HL-60 (cell line): ENCODE results near the gene C2CD4C.
"Not testable (repeated sequence)": the region's sequence is repeated elsewhere in the genome, so short reads cannot be mapped to it uniquely, and the experiment has no call there.

Source experiments
- DNase-seq, 2 experiments: peaks; one replicate each; pipeline ENCODE4 v3.0.0-alpha.2; 2010 to 2020; ENCODE audit warnings: low read depth in 1 of 2, low spot score in 1 of 2
- H3K27ac ChIP-seq: fragments of 250-450 bp; sonication (Bioruptor Pico); replicated peaks from 2 replicates; pipeline ENCODE4 v1.5.1; 2020; ENCODE audit warnings: mild to moderate bottlenecking, moderate library complexity
- H3K27me3 ChIP-seq: fragments of 250-450 bp; sonication (Bioruptor Pico); 2 replicates; pipeline ENCODE4 v1.5.1; 2021; ENCODE audit warnings: mild to moderate bottlenecking, moderate library complexity; ENCODE audit not compliant: insufficient read depth, poor library complexity, severe bottlenecking
- H3K4me3 ChIP-seq: replicated peaks from 2 replicates; pipeline ENCODE4 v1.5.1; 2011; ENCODE audit warnings: mild to moderate bottlenecking, control low read depth, low read length; ENCODE audit not compliant: insufficient read depth
- GABPA ChIP-seq: IDR thresholded peaks from 2 replicates; pipeline ENCODE4 v1.6.1; 2012; ENCODE audit warnings: low read depth
- POLR2AphosphoS5 ChIP-seq: IDR thresholded peaks from 2 replicates; pipeline ENCODE4 v1.6.1; 2012; ENCODE audit warnings: low read depth
- SPI1 ChIP-seq: IDR thresholded peaks from 2 replicates; pipeline ENCODE4 v1.6.1; 2012; ENCODE audit warnings: low read depth, mild to moderate bottlenecking, borderline replicate concordance
- TF ChIP-seq, protein P1 (sequence below): IDR thresholded peaks from one replicate; pipeline ENCODE4 v1.5.1; 2011; ENCODE audit warnings: low read length, control low read depth, inconsistent platforms; ENCODE audit not compliant: insufficient read depth
- TF ChIP-seq, protein P2 (sequence below): IDR thresholded peaks from 2 replicates; pipeline ENCODE4 v1.6.1; 2012; ENCODE audit warnings: low read depth; ENCODE audit not compliant: insufficient replicate concordance

The C2CD4C gene

DNA sequence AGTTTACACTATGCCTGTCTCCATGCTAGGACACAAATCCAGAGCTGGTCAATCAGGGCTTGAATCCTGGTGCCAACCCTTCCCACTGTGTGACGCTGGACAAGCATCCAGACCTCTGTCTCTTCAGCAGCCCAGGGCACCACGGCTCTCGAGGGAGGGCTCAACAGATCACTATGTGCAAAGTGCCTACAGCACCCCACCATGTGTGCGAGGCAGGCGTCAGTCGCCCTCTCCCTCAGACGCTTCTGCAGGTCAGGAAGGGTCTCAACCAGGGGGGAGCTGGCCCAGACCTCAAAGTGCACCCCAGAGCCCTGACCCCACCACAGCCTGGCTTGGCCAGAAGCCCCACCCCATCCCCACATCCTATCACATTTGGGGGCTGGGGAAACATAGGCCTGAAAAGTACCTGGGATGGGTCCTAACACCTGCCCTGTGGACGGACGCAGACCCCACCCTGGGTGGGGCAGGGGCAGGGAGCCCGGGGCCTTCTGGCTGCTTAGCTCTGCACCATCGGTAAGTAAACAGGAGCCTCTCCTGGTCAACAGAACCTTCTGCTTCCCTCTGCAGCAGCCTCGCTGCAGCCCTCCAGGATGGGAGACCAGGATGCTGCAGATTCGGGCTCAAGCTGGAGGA, 2.9 kb upstream of the C2CD4C start:
- TF ChIP-seq, protein P1, sequence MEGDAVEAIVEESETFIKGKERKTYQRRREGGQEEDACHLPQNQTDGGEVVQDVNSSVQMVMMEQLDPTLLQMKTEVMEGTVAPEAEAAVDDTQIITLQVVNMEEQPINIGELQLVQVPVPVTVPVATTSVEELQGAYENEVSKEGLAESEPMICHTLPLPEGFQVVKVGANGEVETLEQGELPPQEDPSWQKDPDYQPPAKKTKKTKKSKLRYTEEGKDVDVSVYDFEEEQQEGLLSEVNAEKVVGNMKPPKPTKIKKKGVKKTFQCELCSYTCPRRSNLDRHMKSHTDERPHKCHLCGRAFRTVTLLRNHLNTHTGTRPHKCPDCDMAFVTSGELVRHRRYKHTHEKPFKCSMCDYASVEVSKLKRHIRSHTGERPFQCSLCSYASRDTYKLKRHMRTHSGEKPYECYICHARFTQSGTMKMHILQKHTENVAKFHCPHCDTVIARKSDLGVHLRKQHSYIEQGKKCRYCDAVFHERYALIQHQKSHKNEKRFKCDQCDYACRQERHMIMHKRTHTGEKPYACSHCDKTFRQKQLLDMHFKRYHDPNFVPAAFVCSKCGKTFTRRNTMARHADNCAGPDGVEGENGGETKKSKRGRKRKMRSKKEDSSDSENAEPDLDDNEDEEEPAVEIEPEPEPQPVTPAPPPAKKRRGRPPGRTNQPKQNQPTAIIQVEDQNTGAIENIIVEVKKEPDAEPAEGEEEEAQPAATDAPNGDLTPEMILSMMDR = no peak
- TF ChIP-seq, protein P2, sequence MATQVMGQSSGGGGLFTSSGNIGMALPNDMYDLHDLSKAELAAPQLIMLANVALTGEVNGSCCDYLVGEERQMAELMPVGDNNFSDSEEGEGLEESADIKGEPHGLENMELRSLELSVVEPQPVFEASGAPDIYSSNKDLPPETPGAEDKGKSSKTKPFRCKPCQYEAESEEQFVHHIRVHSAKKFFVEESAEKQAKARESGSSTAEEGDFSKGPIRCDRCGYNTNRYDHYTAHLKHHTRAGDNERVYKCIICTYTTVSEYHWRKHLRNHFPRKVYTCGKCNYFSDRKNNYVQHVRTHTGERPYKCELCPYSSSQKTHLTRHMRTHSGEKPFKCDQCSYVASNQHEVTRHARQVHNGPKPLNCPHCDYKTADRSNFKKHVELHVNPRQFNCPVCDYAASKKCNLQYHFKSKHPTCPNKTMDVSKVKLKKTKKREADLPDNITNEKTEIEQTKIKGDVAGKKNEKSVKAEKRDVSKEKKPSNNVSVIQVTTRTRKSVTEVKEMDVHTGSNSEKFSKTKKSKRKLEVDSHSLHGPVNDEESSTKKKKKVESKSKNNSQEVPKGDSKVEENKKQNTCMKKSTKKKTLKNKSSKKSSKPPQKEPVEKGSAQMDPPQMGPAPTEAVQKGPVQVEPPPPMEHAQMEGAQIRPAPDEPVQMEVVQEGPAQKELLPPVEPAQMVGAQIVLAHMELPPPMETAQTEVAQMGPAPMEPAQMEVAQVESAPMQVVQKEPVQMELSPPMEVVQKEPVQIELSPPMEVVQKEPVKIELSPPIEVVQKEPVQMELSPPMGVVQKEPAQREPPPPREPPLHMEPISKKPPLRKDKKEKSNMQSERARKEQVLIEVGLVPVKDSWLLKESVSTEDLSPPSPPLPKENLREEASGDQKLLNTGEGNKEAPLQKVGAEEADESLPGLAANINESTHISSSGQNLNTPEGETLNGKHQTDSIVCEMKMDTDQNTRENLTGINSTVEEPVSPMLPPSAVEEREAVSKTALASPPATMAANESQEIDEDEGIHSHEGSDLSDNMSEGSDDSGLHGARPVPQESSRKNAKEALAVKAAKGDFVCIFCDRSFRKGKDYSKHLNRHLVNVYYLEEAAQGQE = no peak
- TF ChIP-seq POLR2AphosphoS5 (no peak), SPI1 (no peak), GABPA (no peak)
- no peak for DNase-seq
- Histone ChIP-seq H3K4me3 (no peak overlapping the region), H3K27me3 (peaks cover 16% of the 10 kb centered on the region), H3K27ac (no peak overlapping the region)

GRCh38 chr19:411121-411722, 2.3 kb upstream of the C2CD4C start:
- not testable (repeated sequence) for H3K4me3 ChIP-seq, H3K27ac ChIP-seq, DNase-seq
- H3K27me3 ChIP-seq = peaks cover 16% of the 10 kb centered on the region

DNA sequence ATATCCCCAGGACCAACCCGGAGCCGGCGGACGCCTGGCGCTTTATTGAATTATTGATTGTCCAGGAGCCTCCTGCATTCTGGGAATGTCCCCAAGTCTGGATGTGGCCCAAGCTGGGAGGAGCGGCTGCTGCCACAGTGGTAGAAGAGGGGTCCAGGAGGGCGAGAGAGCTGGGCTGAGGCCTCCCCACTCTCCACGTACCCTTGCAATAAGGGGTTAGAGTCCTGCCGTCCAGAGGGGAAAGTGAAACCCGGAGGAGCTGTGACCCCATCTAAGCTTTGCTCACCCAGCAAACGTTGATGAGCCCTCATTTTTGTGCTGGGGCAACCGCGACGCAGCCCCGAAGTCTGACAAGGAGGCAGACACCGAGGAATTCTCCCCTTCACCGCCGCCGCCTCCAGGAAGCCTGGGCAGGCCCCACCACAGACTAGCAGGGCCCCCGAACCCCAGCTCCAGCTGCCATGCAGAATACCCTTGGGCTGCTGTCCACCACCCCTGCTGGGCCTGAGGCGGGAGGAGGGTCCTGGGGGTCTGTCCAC, 1.4 kb upstream of the C2CD4C start:
- H3K27ac ChIP-seq = no peak overlapping the region
- DNase-seq = no peak
- no peak overlapping the region for H3K4me3 ChIP-seq
- no peak for TF ChIP-seq POLR2AphosphoS5
- no peak for TF ChIP-seq SPI1
- TF ChIP-seq, protein P2 = no peak
- TF ChIP-seq, protein P1 = no peak
- no peak for TF ChIP-seq GABPA
- H3K27me3 ChIP-seq = peaks cover 21% of the 10 kb centered on the region

DNA sequence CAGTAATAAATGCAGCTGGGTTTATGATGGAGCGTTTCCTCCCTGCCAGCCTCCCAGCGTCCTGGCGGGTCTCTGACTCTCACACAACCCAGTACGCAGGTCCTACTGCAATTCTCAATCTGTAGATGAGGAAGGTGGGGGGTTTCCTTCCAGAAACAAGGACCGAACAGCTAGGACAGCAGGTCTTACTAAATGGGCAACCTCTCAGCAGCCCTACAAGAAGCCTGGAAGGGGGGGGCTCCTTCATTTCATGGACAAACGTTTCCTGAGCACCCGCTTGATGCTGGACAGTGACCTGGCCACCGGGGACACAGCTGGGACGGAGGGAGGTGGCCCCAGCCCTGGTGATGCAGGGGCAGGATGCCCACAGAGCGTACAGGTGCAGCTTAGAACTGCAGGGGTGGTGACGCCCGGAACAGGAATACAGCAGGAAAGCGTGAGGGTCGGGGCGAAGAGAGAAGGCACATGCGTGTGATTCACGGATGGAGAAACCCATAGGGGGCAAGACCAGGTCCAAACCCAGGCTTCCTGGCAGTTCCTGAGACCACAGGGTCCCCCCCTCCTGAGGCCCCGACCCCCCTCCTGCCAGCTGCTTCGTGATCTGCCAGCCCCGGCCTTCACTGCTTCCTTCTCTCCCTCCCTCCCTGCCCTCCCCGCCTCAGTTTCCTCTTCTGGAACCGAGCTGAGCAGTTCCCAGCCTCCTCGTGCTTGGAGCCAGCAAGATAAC, 732 bp upstream of the C2CD4C start:
- no peak for DNase-seq
- peaks cover 21% of the 10 kb centered on the region for H3K27me3 ChIP-seq
- no peak overlapping the region for H3K27ac ChIP-seq
- TF ChIP-seq SPI1 = no peak
- TF ChIP-seq POLR2AphosphoS5 = no peak
- TF ChIP-seq, protein P1 = no peak
- TF ChIP-seq GABPA = no peak
- TF ChIP-seq, protein P2 = no peak
- H3K4me3 ChIP-seq = no peak overlapping the region
